Right forelimb (tissue), 1 donor: Measurements from ENCODE around the gene MRPL54.
A peak's percentile ranks its signal among the peaks of the same experiment; 100 is the strongest.

Source experiments
- DNase-seq: peaks from one replicate; pipeline ENCODE4 v3.0.0-alpha.2; 2018

Gene MRPL54

DNA sequence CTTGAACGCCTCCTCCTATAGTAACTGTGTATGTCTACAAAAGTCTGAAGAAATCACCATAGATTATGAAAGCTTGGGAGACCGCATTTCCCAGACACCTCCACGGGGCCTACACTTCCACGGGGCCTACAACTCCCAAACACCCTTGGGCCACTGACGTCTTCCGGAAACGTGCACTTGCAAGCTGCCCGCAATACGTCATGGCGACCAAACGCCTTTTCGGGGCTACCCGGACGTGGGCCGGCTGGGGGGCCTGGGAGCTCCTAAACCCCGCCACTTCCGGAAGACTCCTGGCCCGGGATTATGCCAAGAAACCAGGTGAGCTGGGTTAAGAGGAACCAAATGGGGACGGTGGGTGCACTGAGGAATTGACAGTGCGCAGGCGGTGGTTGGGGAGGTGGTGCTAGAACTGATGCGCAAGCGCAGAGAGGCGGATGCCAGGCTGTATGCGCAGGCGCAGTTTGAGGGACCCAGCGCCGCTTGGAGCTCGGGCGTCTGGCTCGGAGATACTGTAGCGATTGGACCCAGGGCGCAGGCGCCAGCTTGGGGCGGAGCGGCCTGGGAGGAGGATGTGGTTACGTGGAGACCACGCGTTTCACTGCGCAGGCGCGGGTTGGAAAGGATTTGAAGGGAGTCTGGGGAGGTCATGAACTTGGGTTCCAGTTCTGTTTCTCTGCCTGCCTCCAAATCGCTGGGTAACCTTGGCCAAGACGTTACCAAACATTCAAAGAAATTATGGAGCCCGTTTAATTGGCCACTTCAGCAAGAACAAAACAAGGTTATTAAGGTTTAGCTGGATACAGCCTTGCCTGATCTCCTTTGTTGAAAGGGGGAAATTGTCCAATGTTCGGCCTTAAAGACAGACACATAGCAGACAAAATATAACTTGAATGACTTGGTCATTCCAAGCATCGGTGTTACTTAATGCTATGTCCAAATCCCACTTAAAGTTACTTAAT, at the start of gene MRPL54:
Gene MRPL54, plus strand, starts transcription at position 182 of the 959 bp plus-strand sequence. Its CDS starts 19 bp downstream, at position 201.
- DNase-seq, result peak; percentile 100

DNA sequence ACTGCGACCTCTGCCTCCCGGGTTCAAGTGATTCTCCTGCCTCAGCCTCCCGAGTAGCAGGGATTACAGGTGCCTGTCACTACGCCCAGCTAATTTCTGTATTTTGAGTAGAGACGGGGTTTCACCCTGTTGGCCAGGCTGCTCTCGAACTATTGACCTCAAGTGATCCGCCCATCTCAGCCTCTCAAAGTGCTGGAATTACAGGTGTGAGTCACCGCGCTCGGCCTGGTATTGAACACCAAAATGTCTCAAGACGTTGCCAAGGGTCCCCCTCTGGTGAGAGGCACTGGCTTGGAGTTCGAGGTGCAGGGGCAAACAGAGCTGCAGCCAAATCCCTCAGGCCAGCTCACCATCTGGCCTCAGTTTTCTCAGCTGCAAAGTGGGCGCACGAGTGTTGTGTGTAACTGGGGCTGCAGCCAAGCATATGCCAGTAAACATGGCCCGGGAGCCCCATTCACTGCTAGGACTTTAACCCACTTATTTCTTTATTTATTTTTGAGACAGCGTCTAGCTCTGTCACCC, 46.3 kb upstream of the MRPL54 start:
- no peak for DNase-seq

DNA sequence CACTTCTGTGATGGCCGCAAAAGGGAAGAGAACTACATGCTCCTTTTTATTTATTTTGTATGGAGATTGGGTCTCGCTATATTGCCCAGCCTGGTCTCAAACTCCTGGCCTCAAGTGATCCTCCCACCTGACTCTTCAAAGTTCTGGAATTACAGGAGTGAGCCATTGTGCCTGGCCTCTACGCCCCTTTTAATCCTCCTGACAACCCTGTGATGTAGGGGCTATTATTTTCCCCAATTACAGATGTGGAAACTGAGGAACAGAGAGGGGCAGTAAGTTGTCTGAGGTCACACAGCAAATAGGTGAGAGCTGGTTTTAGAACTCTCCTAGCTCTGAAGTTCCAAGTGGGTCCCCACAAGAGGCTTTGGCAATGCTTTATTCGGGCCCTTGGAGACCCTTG, 42.6 kb upstream of the MRPL54 start:
- DNase-seq, result no peak

DNA sequence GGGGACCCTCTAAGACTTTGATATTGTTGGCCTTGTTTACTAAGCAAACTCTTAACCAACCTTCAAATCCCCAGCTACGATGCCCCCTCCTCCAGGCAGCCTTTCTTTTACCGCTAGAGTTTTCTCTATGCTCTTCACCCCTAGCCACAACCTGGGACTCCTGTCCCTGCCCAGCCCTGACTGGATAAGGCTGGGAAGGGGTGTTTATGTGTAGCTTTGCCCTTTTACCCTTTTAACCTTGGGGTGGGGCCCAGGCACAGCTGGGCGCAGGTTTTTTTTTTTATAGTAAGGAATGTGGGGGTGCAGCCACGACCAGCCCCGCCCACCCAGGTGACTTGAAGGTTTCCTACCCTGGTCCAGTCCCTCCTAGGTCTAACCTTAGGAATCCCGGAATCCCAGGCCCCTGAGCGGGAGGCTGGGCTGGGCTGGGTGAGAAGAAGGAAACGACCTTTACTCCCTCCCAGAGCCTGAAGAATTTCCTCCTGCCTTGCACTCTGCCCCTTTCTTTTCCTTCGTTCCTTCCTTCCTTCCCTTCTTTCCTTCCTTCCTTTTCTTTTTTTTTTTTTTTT, 42.0 kb upstream of the MRPL54 start:
- no peak for DNase-seq

DNA sequence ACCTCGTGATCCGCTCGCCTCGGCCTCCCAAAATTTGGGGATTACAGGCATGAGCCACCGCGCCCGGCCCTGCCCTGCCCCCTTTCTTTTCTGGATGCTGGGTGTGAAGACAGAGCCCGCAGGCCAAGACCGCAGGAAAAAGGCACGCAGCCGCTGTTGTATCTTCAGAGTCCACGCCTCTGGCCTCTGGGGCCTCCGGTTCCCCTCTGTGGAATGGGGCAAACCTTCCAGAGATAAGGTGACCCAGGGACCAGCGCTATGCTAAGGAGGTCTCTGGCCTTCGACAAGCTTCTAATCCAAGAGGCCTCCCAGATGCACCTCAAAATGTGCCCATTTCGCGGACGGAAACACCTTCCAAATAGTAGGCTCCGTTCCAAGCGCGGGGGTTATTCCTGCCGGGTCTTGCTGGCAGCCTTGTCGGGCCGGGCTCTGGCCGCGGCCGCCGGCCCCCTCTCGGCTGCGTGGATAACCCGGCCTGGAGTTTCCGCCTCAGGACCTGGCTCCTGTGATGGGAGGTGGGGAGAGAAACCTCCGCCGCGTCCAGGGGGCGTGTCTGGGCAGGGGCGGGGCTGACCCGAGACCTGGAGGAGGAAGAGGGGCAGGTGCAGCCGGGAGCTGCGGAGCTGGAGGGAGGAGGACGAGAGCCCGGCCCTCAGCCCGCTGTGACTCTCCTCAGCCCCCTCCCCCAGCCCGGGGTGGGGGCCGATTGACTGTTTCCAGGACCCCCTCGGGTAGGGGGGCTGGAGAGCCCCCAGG, 41.2 kb upstream of the MRPL54 start:
- DNase-seq, result peak; percentile 84

DNA sequence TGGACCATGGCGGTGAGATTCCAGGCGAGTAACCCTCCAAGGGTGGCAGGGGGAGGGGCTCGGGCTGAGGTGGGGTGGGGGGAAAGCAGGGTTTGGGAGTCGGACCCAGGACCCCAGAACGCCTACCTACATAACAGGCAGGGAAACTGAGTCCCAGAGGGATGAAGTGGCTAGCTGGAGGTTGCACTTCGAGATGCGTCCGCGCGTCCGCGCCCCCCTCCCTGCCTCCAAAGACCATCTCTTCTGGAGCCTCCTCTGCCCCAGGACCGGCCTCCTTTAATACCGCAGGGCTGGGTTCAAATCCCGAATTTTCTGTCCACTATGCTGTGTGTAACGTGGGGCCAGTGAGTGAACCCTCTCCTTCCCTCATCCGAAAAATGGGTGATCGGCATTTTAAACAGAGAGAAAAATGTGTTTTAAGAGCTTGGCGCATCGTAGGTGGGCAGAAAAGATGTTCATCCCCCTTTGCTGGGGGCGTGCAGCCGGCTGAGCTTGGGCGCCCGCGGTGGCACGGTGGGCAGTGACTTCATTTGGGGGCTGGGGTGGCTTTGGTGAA, 40.5 kb upstream of the MRPL54 start:
- DNase-seq, result no peak

DNA sequence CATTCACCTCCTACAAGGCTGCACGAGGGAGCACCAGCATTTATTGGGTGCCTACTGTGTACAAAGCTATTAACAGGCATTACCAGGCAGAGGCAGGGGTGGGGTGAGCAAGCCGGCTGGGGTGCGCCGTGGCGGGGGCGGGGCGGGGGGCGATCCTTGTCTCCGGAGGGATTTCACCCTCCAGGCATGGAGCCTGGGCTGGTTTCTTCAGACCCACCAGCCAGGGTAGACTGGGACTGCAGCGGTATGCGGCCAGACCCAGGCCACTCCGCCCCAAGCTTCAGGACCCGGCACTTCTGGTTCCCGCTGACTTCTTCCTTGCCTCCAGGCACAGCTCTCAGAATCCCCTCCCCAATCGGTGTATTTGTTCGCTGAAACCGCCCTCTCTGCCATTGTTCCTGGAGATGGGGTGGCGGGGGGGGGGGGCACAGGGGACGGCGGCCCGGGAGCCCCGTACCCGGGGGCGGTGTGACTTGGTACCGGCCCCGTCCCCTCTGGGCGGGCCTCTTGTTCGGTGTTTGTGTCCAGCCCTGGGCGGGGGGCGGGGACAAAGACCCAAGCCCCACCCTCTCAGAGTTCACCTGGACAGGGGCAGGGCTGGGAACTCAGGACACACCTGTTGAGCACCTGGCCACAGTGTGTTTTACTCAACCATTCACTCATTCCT, 39.9 kb upstream of the MRPL54 start:
- no peak for DNase-seq

DNA sequence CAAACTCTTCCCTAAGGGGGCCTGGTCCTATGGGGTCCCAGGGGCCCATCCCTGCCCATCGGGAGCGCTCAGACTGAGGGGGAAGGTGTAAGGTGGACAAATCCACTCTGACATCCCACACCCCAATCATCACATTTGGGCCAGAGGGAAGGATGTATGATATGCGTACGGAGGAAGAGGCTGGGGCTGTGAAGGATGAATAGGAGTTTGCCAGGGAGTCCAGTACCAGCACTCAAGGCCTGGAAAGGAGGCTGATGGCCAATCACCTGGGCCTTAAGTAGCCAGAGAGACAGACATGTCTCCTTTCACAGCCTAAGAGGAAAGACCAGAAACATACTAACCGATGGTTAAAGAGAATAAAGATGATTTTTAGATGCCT, 39.4 kb upstream of the MRPL54 start:
- DNase-seq, result no peak

DNA sequence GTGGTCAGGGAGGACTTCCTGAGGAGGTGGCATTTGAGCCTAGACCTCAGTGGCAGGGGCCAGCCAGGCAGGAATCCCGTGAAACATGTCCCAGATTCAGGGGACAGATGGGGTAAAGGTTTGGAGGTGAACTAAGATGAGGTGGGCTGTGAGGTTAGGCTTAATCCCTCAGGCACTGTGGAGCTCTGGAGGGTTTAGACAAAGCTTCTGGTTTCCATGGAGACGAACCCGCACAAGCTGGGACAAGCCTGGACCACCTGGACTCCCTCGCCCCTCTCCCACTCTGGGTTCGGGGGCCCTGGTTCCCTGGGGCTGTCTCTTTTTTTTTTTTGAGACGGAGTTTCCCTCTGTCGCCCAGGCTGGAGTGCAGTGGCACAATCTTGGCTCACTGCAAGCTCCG, 38.6 kb upstream of the MRPL54 start:
- no peak for DNase-seq

DNA sequence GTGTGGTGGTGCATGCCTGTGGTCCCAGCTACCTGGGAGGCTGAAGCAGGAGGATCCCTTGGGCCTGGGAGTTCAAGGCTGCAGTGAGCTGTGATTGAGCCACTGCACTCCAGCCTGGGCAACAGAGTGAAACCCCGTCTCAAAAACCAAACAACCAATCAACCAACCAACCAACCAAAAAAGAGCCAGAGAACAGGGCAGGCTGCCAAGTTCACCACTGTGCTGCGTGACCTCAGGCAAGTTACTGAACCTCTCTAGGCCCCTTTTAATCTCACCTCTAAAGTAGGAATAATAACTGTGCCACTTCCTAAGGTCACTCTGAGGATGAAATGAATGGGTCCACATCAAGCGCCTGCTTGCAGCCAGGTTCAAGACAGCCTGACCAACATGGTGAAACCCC, 37.4 kb upstream of the MRPL54 start:
- no peak for DNase-seq

DNA sequence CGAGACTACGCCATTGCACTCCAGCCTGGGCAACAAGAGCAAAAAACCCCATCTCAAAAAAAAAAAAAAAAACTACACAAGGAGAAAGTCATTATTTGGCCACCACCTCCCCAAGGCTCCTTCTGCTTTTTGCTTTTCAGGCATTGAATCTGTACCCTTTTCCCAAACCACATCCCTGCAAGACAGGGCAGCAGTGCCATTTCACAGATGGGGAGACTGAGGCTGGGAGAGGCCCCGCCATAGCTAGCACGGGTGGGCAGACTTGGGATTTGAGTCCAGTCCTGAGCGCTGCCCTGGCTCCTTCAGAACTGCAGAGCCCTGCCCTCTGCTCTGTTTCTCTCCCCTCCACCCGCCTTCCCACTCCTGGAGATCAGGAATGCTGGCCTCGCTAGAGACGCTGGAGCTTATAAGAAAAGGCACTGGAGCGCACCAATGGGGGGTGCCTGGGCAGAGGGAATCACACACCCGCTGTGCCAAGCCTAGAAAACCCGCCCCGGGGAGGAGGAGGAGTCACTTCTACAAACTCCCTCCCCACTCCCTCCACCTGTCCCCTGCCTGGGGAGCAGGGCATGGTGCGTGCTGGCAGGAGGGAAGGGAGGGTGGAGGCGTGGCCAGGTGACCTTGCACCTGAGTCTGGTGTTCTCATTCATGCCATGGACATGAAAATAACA, 36.7 kb upstream of the MRPL54 start:
- DNase-seq, result no peak

DNA sequence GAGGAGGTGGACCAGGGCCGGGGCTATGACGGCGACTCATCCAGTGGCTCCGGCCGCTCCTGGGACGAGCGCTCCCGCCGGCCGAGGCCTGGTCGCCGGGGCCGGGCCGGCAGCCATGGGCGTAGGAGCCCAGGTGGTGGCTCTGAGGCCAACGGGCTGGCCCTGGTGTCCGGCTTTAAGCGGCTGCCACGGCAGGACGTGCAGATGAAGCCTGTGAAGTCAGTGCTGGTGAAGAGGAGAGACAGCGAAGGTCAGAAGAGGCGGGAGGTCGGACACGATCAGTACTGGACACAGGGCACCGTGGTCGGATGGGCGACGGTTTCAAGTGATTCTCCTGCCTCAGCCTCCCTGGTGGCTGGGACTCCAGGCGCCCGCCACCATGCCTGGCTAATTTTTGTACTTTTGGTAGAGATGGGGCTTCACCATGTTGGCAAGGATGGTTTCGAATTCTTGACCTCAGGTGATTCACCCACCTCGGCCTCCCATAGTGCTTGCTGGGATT, 32.0 kb upstream of the MRPL54 start:
- DNase-seq, result no peak

DNA sequence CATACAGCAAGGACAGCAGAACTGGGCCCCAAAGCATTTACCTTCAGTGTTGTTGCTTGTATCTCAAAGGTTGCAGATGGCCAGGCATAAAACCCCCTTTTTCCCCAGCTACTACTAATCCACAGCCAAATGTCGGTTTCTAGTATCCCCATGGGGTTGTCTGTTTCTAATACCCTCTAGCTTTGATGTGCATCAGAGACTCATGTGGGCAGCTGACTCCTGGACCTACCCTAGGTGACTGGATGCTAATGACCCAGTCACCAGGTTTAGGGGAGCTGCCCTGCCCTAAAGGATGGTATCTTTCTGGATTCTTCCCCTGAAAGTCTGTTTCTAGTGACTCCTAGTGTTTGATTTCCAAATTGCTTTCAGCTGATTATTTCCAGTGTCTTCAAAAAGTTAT, 30.4 kb upstream of the MRPL54 start:
- no peak for DNase-seq

DNA sequence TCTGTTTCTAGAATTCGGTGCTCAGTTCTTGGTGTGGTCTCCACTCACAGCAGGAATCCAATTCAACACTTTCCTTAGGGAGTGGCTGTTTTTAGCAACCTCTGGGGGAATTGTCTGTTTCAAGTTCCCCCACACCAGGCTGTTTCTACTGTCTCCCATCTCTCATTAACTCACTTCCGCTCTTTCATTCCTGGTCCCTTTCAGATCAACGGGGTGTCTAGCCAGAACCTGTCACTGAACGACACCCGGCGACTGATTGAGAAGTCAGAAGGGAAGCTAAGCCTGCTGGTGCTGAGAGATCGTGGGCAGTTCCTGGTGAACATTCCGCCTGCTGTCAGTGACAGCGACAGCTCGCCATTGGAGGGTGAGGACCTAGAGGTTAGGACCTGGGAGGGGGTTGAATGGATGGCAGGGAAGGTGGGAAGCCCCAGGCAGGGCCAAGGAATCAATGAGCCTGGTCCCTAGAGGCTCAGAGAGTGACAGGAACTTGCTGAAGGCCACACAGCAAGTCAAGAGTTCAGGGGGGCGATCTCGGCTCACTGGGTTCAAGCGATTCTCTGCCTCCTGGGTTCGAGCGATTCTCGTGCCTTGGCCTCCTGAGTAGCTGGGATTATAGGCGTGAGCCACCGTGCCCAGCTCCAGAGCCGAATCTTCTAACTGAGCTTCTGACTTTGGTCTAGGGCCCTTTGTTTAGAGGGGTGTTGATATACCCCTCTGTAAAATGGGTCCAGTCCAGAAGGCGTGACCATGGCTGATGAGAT, 28.8 kb upstream of the MRPL54 start:
- DNase-seq, result no peak

DNA sequence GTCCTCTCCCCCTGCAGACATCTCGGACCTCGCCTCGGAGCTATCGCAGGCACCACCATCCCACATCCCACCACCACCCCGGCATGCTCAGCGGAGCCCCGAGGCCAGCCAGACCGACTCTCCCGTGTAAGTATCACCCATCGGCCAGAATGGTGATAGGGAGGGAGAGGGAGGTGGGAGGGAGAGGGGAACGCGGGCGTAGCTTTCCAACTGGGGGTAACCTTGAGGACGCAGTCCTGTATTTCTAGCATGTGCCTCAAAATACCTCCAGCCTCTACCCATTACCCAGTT, 28.2 kb upstream of the MRPL54 start:
- DNase-seq, result no peak

DNA sequence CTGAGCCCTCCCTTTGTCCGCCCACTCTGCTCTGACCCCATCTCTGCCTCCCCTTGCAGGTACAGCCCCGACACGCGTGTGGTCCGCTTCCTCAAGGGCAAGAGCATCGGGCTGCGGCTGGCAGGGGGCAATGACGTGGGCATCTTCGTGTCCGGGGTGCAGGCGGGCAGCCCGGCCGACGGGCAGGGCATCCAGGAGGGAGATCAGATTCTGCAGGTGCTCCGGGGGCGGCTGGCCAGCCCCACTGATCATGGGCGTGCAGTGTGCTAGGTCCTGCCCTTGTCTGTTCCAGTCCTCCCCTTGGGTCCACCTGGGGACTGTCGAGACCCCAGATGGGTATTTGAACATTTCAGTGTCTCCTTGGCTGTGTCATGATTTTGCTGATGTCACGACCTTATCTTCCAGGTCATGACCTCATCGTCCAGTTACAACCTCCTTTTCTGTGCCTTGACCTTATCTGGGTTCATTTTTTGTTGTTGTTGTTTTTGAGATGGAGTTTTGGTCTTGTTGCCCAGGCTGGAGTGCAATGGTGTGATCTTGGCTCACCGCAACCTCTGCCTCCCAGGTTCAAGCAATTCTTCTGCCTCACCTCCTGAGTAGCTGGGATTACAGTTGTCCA, 26.3 kb upstream of the MRPL54 start:
- DNase-seq, result no peak

DNA sequence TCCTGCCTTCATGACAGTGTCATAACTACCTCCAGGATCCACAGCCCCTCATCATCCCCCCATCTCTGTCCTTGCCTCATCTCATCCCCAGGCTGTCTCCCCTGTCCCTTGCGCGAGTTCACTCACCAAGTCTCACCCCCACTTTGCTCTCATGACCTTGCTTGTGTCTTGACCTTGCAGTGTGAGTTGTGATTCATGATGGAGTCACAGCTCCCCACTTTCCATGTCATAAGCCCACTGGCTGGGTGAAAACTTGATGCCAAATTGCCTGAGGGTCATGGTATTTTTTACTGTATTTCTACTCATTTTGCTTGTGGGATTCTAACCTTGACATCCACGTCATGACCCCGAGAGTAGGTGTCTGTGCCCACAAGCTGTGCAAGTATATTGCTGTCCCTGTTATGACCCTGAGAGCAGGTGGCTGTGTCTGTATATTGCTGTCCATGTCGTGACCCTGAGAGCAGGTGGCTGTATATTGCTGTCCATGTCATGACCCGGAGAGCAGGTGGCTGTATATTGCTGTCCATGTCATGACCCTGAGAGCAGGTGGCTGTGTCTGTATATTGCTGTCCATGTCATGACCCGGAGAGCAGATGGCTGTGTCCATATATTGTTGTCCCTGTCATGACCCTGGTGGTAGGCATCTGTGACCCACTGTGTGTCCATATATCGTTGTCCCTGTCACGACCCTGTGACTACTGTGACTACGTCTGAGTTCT, 24.8 kb upstream of the MRPL54 start:
- no peak for DNase-seq

DNA sequence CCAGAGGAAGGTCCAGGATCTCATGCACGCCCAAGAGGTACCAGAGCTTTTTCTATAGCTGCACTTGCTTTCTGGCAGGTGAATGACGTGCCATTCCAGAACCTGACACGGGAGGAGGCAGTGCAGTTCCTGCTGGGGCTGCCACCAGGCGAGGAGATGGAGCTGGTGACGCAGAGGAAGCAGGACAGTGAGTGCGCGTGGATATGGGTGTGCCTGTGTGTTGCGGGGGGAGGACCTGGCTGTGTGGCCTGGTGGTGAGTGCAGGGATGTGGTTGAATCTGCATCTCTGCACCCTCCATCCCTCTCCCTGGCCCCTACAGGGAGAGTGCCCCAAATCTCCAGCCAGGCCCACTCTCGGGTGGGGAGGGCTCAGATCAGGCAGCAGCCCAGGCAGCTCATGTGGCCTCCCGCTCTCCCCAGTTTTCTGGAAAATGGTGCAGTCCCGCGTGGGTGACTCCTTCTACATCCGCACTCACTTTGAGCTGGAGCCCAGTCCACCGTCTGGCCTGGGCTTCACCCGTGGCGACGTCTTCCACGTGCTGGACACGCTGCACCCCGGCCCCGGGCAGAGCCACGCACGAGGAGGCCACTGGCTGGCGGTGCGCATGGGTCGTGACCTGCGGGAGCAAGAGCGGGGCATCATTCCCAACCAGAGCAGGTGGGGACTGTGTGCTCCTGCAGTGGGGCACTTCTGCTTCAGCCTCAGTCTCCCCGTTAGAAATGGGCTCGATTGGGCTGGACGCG, 23.8 kb upstream of the MRPL54 start:
- no peak for DNase-seq

DNA sequence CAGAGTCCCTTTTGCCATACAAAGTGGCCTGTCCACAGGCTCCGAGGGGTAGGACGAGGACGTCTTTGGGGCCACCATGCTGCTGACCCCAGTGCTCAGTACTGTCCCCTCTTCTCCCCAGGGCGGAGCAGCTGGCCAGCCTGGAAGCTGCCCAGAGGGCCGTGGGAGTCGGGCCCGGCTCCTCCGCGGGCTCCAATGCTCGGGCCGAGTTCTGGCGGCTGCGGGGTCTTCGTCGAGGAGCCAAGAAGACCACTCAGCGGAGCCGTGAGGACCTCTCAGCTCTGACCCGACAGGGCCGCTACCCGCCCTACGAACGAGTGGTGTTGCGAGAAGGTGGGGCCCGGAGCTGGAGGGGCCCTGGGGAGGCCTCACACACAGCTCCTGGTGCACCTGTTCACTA, 22.1 kb upstream of the MRPL54 start:
- no peak for DNase-seq
